HepG2 (cell line): ENCODE results near the gene RNF114.

Experiments used
- EP300 ChIP-seq, 3 experiments: sonication (generic) in 1 of 3; formaldehyde crosslinking in 1 of 3; IDR thresholded peaks; 2 replicates each; pipeline versions ENCODE4 v1.5.1 to v1.6.1; 2011 to 2020; ENCODE audit warnings: low read depth in 2 of 3, low read length in 2 of 3, borderline replicate concordance in 1 of 3, improper control_type of control experiment in 1 of 3, mild to moderate bottlenecking in 1 of 3, missing genetic modification reagents in 1 of 3, moderate library complexity in 1 of 3
- MAFK ChIP-seq, 2 experiments: IDR thresholded peaks in 1 of 2; conservative IDR thresholded peaks in 1 of 2; 2 replicates each; pipeline ENCODE4 v1.6.1; 2011; ENCODE audit warnings: improper control_type of control experiment in 2 of 2, low read length in 2 of 2
- MTA3 ChIP-seq: sonication (generic); formaldehyde crosslinking; IDR thresholded peaks from 2 replicates; pipeline ENCODE4 v1.4.0; 2020; ENCODE audit warnings: missing genetic modification reagents
- MXD1 ChIP-seq: sonication (generic); formaldehyde crosslinking; IDR thresholded peaks from 2 replicates; pipeline ENCODE4 v1.4.0; 2020; ENCODE audit warnings: mild to moderate bottlenecking, missing genetic modification reagents
- NAIF1 ChIP-seq: sonication (generic); formaldehyde crosslinking; IDR thresholded peaks from 2 replicates; pipeline ENCODE4 v1.5.0; 2020; ENCODE audit warnings: mild to moderate bottlenecking, missing genetic modification reagents, borderline replicate concordance
- NCOA1 ChIP-seq: sonication (generic); formaldehyde crosslinking; IDR thresholded peaks from 2 replicates; pipeline ENCODE4 v1.9.0; 2021; ENCODE audit warnings: missing genetic modification reagents
- TCF7L2 ChIP-seq: IDR thresholded peaks from 2 replicates; pipeline ENCODE4 v1.6.1; 2011; ENCODE audit warnings: mild to moderate bottlenecking, low read depth, low read length, moderate library complexity
- TRAFD1 ChIP-seq: sonication (generic); formaldehyde crosslinking; IDR thresholded peaks from 2 replicates; pipeline ENCODE4 v1.5.1; 2020; ENCODE audit warnings: missing genetic modification reagents, mild to moderate bottlenecking, borderline replicate concordance
- ZNF331 ChIP-seq: sonication (generic); formaldehyde crosslinking; IDR thresholded peaks from 2 replicates; pipeline ENCODE4 v1.4.0; 2020; ENCODE audit warnings: missing genetic modification reagents
- ZNF337 ChIP-seq: sonication (generic); formaldehyde crosslinking; IDR thresholded peaks from 2 replicates; pipeline ENCODE4 v1.5.1; 2020; ENCODE audit warnings: missing genetic modification reagents, low read depth, mild to moderate bottlenecking, borderline replicate concordance
- TF ChIP-seq, protein P1 (sequence below): sonication (generic); formaldehyde crosslinking; IDR thresholded peaks from 2 replicates; pipeline ENCODE4 v1.5.0; 2020; ENCODE audit warnings: mild to moderate bottlenecking, missing genetic modification reagents, moderate library complexity

- TF ChIP-seq ZNF337 (CRISPR knock-in tag) (no peak), NCOA1 (CRISPR knock-in tag) (no peak), MAFK (conservative IDR thresholded peaks at IDR 0.05 in 1 of 2, IDR thresholded peaks at IDR 0.05 in 1 of 2; ENCODE audit: low read length in 2 of 2) (no peak), ZNF331 (CRISPR knock-in tag) (no peak), NAIF1 (no peak), TRAFD1 (CRISPR knock-in tag) (no peak), MTA3 (CRISPR knock-in tag) (no peak), TCF7L2 (no peak), MXD1 (no peak), EP300 (IDR thresholded peaks at IDR 0.05; ENCODE audit: low read depth in 2 of 2, low read length in 2 of 2) (no peak), EP300 (CRISPR knock-in tag; IDR thresholded peaks at IDR 0.05; ENCODE audit: borderline replicate concordance) (no peak)
- TF ChIP-seq, protein P1, sequence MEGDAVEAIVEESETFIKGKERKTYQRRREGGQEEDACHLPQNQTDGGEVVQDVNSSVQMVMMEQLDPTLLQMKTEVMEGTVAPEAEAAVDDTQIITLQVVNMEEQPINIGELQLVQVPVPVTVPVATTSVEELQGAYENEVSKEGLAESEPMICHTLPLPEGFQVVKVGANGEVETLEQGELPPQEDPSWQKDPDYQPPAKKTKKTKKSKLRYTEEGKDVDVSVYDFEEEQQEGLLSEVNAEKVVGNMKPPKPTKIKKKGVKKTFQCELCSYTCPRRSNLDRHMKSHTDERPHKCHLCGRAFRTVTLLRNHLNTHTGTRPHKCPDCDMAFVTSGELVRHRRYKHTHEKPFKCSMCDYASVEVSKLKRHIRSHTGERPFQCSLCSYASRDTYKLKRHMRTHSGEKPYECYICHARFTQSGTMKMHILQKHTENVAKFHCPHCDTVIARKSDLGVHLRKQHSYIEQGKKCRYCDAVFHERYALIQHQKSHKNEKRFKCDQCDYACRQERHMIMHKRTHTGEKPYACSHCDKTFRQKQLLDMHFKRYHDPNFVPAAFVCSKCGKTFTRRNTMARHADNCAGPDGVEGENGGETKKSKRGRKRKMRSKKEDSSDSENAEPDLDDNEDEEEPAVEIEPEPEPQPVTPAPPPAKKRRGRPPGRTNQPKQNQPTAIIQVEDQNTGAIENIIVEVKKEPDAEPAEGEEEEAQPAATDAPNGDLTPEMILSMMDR: no peak
These were observed 57.1 kb downstream of the RNF114 start for GRCh38 chr20:49993301-49993751.
